Pancreas (tissue), 10 donors: Measurements from ENCODE around the gene PACS1. TPM values are rescaled to one million over a fixed set of nuclear protein-coding genes. Genes with fewer than 3 reads are reported as not detected.

Source experiments
- ATAC-seq, 4 donors: fragments of 200-7000 bp; cut with Tn5 transposase; one replicate each; pipeline versions ENCODE4 v1.8.0 to v1.9.1; 2020; ENCODE audit warnings: mild to moderate bottlenecking in 4 of 4, moderate library complexity in 4 of 4
- DNase-seq, 6 donors: peaks; one replicate each; pipeline ENCODE4 v3.0.0-alpha.2; 2020
- FAIRE-seq: peaks from 2 replicates; lab custom pipeline; 2012; peaks lifted over from hg19 to GRCh38; lab: Jason Lieb, UNC
- H3K27ac ChIP-seq, 4 donors: fragments of 200-600 bp; sonication (generic); 1 replicate in 3 of 4; 2 replicates in 1 of 4; pipeline versions ENCODE4 v1.5.0 to v1.8.0; 2020
- H3K27me3 ChIP-seq, 4 donors: fragments of 200-600 bp; one replicate each; pipeline ENCODE4 v1.8.0; 2021
- H3K36me3 ChIP-seq, 3 donors: fragments of 200-600 bp; sonication (generic) in 1 of 3; one replicate each; pipeline versions ENCODE4 v1.5.0 to v1.8.0; 2020 to 2021
- H3K4me1 ChIP-seq, 3 donors: fragments of 200-600 bp; one replicate each; pipeline ENCODE4 v1.8.0; 2021
- H3K4me3 ChIP-seq, 4 donors: fragments of 200-600 bp; sonication (generic) in 2 of 4; one replicate each; pipeline versions ENCODE4 v1.5.0 to v1.8.0; 2020 to 2021
- H3K9me3 ChIP-seq, 4 donors: fragments of 200-600 bp; one replicate each; pipeline ENCODE4 v1.8.0; 2021
- WGBS, 2 donors: extraction: QIAGEN DNeasy Blood & Tissue Kit; methylation state at CpG; one replicate each; pipeline ENCODE4 v1.1.7; 2013; 5-methylcytosine and 5-hydroxymethylcytosine counted together
- intact Hi-C, 3 donors: fragments of 100-400 bp; cut with DNase I; formaldehyde crosslinking; loops; one replicate each; pipeline versions ENCODE4 v1.11.1 to v1.14.2; 2022
- polyA plus RNA-seq, 2 donors: library from polyadenylated mRNA; stranded (reverse); fragments of 200-250 nt; gene quantifications; one replicate each; pipeline ENCODE4 v1.2.3, GENCODE V29; 2013
- total RNA-seq, 6 donors: library from RNA; stranded (reverse); fragmentation: NEBNext Ultra II Directional in 4 of 6; extraction: Animal tissue kit (Norgen Biotek cat#: 25700) in 4 of 6; gene quantifications; one replicate each; pipeline versions ENCODE4 v1.2.1 to v1.2.4, GENCODE V29; 2021 to 2023
- TF ChIP-seq, protein P1 (sequence below), 4 donors: fragments of 200-600 bp; sonication (generic) in 3 of 4; IDR thresholded peaks; one replicate each; pipeline versions ENCODE4 v1.5.0 to v1.8.0; 2021; ENCODE audit warnings: antibody characterized with exemption in 4 of 4
- donor health status: healthy with polysubstance abuse.
- donor health status: DM: no; HTN: no; CAD: no; lungs with moderate emphysema.
- donor health status: DM: no; HTN: no; CAD: no.
- donor health status: control.
- donor health status: control.
- donor health status: Bipolar disorder and iron deficiency.
- donor health status: DM: yes; HTN: yes; CAD: no.
- donor health status: DM: no; HTN: no; CAD: no.
- donor health status: DM: no; HTN: no; CAD: no.
- donor health status: DM: yes; HTN: yes; CAD: no.

The PACS1 gene
- total and polyA plus RNA-seq, 8 donors: 16.9 to 61.0 (median 27.3) TPM

DNA sequence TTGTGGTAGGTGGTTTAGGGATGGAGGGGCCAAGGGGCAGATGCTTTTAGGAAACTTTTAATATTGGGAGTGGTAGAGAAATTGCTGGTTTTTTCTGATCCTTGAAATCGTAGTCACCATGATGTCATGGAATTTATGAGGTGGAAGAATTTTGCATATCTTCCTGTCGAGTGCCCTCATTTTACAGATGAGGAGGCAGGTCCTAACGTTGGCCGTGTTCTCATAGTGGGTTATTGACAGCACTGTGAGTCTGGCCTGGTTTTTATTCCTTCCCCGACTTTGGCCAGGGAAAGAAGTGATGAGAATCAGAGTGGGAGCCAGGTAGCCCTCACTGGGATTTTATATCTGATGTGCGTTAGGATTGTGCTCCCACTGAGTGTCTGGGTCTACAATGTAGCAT is 8.8 kb upstream of the PACS1 start:
- TF ChIP-seq, protein P1, sequence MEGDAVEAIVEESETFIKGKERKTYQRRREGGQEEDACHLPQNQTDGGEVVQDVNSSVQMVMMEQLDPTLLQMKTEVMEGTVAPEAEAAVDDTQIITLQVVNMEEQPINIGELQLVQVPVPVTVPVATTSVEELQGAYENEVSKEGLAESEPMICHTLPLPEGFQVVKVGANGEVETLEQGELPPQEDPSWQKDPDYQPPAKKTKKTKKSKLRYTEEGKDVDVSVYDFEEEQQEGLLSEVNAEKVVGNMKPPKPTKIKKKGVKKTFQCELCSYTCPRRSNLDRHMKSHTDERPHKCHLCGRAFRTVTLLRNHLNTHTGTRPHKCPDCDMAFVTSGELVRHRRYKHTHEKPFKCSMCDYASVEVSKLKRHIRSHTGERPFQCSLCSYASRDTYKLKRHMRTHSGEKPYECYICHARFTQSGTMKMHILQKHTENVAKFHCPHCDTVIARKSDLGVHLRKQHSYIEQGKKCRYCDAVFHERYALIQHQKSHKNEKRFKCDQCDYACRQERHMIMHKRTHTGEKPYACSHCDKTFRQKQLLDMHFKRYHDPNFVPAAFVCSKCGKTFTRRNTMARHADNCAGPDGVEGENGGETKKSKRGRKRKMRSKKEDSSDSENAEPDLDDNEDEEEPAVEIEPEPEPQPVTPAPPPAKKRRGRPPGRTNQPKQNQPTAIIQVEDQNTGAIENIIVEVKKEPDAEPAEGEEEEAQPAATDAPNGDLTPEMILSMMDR (IDR thresholded peaks at IDR 0.05): no peak
- DNase-seq (no peak), ATAC-seq (no peak), FAIRE-seq (no peak)
- Histone ChIP-seq H3K4me3 (no peak overlapping the region), H3K9me3 (no peaks in the 10 kb centered on the region), H3K4me1 (no peaks in the 10 kb centered on the region), H3K27ac (no peak overlapping the region), H3K27me3 (no peaks in the 10 kb centered on the region), H3K36me3 (peaks cover 16 to 98% (median 71%) of the 10 kb centered on the region in 3 donors)
- 75 to 79% methylated on average over 6 of the region's 6 CpGs for WGBS, 2 donors
- intact Hi-C loops: loop anchor here in 1 of 3 donors (10.0 kb wide), 1 partner anchor 74 kb away; no protein-coding TSS in a partner anchor

- intact Hi-C loops: loop anchor here in 1 of 3 donors (10.0 kb wide), 1 partner anchor 72 kb away; no protein-coding TSS in a partner anchor
- Histone ChIP-seq H3K4me1 (no peaks in the 10 kb centered on the region), H3K27me3 (no peaks in the 10 kb centered on the region), H3K9me3 (no peaks in the 10 kb centered on the region), H3K4me3 (no peak overlapping the region), H3K36me3 (peaks cover 14 to 89% (median 71%) of the 10 kb centered on the region in 3 donors), H3K27ac (no peak overlapping the region)
- FAIRE-seq: no peak
- WGBS, 2 donors: 96 to 98% methylated on average over 2 of the region's 2 CpGs
- TF ChIP-seq, protein P1 (IDR thresholded peaks at IDR 0.05): no peak
- no peak for ATAC-seq
- no peak for DNase-seq
Measured at GRCh38 chr11:66062408-66062807, 7.7 kb upstream of the PACS1 start.

- no peak for DNase-seq
- H3K27me3 ChIP-seq: no peaks in the 10 kb centered on the region
- no peaks in the 10 kb centered on the region for H3K9me3 ChIP-seq
- H3K36me3 ChIP-seq: peaks cover 17 to 74% (median 60%) of the 10 kb centered on the region in 3 donors
- no peak overlapping the region for H3K4me3 ChIP-seq
- H3K4me1 ChIP-seq: peaks cover 0 to 10% (median 6%) of the 10 kb centered on the region in 3 donors
- no peak overlapping the region for H3K27ac ChIP-seq
- intact Hi-C loops: loop anchor here in 1 of 3 donors (10.0 kb wide), 1 partner anchor 71 kb away; no protein-coding TSS in a partner anchor
- no peak for ATAC-seq
- no peak for FAIRE-seq
- TF ChIP-seq, protein P1 (IDR thresholded peaks at IDR 0.05): no peak
- 94 to 100% methylated on average over 2 of the region's 2 CpGs for WGBS, 2 donors
Measured at GRCh38 chr11:66063900-66064299, 6.2 kb upstream of the PACS1 start.

GRCh38 chr11:66064571-66064970 is 5.5 kb upstream of the PACS1 start:
- H3K4me1 ChIP-seq: peaks cover 0 to 17% (median 11%) of the 10 kb centered on the region in 3 donors
- DNase-seq (no peak), ATAC-seq (no peak), FAIRE-seq (no peak)
- H3K9me3 ChIP-seq: no peaks in the 10 kb centered on the region
- intact Hi-C loops: loop anchor here in 1 of 3 donors (10.0 kb wide), 1 partner anchor 70 kb away; no protein-coding TSS in a partner anchor
- H3K36me3 ChIP-seq: peaks cover 14 to 67% (median 54%) of the 10 kb centered on the region in 3 donors
- H3K27me3 ChIP-seq: no peaks in the 10 kb centered on the region
- 97 to 98% methylated on average over 1 of the region's 1 CpG for WGBS, 2 donors
- H3K27ac ChIP-seq: no peak overlapping the region
- no peak overlapping the region for H3K4me3 ChIP-seq
- TF ChIP-seq, protein P1 (IDR thresholded peaks at IDR 0.05): no peak

DNA sequence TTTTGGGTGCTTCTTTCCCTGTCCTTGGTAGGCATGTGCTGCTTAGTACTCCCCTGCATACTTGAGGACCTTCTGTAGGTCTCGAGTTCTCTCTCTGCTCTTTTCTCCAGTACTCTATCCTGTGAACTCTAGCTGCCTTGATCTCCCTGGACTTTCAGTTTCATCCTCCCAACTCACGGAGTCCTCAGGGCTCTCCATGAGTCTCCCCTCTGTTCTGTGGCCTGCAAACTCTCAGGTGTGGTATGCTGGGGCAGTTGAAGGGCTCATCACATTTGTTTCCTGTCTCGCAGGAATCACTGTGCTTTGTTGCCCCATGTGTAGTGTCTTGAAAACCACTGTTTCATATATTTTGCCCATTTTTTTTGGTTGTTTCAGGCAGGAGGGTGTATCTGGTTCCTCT is 3.3 kb upstream of the PACS1 start:
- TF ChIP-seq, protein P1 (IDR thresholded peaks at IDR 0.05): no peak
- whole genome bisulfite sequencing, 2 donors: 79 to 88% methylated on average over 3 of the region's 3 CpGs

More for the DNA sequence above, 3.3 kb upstream of the PACS1 start:
- intact Hi-C loops: loop anchor here in 1 of 3 donors (10.0 kb wide), 1 partner anchor 68 kb away; no protein-coding TSS in a partner anchor
- H3K36me3 ChIP-seq: peaks cover 9 to 45% (median 40%) of the 10 kb centered on the region in 3 donors
- H3K27ac ChIP-seq: no peak overlapping the region
- peaks cover 0 to 17% (median 11%) of the 10 kb centered on the region in 3 donors for H3K4me1 ChIP-seq
- no peaks in the 10 kb centered on the region for H3K9me3 ChIP-seq
- FAIRE-seq (no peak), ATAC-seq (no peak), DNase-seq (no peak)
- no peak overlapping the region for H3K4me3 ChIP-seq
- no peaks in the 10 kb centered on the region for H3K27me3 ChIP-seq
